LNCAP (cell line): ENCODE measurements around the gene GFPT2.

Experiments
- TF ChIP-seq, protein P1 (sequence below): fragments of 450-650 bp; IDR thresholded peaks from 2 replicates; pipeline ENCODE4 v1.5.1; 2017; ENCODE audit warnings: mild to moderate bottlenecking

GFPT2 gene

DNA sequence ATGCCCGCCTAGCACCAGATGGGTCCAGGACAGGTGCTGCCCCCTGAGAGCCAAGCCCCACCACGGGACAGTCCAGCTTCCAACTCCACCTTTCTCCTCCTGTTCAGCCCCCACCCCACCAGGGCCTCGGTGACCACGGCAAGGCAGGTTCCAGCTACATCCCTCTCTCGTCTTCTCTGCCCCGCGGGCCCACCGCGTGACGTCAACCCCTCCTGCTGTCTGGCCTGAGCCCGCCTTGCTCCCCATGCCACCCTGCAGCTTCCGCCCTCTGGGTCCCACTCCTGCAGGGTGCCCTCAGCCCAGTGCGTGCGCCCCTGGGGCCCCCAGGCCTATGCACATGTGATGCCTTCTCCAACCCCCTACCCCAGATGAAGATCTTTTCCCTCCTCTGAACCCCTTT lies 6.8 kb downstream of the GFPT2 start:
- TF ChIP-seq, protein P1, sequence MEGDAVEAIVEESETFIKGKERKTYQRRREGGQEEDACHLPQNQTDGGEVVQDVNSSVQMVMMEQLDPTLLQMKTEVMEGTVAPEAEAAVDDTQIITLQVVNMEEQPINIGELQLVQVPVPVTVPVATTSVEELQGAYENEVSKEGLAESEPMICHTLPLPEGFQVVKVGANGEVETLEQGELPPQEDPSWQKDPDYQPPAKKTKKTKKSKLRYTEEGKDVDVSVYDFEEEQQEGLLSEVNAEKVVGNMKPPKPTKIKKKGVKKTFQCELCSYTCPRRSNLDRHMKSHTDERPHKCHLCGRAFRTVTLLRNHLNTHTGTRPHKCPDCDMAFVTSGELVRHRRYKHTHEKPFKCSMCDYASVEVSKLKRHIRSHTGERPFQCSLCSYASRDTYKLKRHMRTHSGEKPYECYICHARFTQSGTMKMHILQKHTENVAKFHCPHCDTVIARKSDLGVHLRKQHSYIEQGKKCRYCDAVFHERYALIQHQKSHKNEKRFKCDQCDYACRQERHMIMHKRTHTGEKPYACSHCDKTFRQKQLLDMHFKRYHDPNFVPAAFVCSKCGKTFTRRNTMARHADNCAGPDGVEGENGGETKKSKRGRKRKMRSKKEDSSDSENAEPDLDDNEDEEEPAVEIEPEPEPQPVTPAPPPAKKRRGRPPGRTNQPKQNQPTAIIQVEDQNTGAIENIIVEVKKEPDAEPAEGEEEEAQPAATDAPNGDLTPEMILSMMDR, result no peak

DNA sequence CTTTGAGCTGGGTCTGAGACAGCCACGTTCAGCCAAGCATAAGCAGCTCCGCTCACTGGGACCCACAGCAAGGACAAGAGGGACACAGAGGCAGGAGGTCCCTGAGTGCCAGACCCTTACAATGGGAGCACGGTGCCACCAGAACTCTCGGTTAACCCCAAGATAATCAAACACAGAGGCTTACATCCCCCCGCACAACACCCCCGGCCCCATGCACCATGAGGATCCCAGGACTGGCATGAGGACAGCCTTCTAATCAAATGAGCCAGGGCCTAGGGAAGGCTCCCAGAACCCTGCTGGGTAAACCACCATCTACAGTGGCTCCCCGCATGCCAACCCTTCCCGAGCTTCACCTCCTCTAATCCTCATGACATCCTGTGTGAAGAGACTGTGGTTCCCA lies 7.4 kb downstream of the GFPT2 start:
- TF ChIP-seq, protein P1, result no peak

DNA sequence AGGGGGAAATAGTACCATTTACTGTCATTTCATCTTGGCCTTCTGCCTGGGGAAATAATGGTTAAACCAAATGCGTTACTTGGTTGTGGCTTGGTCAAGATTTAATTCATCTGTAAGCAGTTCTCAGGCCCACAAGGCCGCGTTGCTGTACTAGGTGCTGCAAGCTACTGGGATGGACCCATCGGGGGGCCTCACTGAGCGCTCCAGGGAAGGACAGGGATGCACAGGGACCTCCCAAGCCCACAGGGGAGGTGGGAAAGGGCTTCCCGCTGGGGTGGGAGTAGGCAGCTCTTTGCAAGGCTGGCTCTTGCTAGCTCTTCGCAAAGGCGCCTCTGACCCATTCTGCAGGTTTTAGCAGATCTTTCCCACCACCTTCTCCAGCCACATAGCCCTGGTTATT lies 8.0 kb downstream of the GFPT2 start:
- TF ChIP-seq, protein P1, result no peak

DNA sequence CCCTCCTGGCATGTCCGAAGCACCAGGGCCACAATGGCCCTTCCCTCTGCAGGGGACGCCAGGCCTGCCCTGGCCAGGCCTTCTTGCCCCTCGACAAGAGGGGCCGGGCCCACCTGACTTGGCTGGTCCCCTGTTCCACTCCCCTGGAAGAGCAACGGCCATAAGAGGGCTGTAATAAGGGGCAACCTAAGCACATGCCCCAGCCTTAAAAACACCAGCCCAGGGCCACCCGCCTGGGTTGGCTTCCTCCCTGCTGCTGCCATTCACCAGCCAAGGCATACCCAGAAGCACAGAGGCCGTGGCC lies 8.5 kb downstream of the GFPT2 start:
- TF ChIP-seq, protein P1, result no peak

DNA sequence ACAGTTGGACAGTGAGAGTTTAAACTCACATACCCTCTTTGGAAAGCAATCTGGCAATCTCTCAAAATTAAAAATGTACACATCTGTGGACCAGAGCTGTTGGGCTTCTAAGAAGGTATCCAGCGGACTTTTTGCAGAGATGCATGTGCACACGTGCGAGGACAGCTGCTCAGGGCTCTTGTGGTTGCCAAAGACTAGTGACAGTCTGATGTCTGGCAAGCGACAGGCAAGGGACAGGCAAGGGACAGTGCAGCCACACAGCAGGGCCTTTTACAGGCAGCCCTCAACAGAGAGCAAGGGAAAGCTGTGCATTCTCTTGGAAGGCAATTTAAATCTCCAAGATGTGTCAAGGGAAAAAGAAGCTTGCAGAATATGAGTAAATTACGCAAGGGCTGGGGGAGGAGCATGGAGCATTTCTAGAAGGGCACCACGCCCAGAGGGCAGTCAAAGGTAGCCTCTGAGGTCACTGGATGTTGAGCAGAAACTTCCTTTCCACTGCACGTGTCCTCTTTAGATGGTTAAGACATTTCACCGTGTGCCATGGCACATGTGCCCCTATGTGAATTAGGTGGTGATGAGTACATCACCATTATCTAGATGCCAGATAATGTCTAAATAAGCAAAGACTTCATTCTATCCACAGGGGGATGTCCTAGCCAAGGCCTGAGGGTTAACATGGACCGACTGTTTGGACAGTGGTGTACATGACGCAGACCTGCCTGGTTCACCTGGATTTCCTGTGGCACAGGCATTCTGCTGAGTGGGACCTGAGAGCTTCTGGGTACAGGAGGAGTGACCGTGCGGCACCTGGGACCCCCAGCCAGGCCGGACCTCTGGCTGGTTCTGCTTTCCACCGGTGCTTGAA lies 9.1 kb downstream of the GFPT2 start:
- TF ChIP-seq, protein P1, result no peak

DNA sequence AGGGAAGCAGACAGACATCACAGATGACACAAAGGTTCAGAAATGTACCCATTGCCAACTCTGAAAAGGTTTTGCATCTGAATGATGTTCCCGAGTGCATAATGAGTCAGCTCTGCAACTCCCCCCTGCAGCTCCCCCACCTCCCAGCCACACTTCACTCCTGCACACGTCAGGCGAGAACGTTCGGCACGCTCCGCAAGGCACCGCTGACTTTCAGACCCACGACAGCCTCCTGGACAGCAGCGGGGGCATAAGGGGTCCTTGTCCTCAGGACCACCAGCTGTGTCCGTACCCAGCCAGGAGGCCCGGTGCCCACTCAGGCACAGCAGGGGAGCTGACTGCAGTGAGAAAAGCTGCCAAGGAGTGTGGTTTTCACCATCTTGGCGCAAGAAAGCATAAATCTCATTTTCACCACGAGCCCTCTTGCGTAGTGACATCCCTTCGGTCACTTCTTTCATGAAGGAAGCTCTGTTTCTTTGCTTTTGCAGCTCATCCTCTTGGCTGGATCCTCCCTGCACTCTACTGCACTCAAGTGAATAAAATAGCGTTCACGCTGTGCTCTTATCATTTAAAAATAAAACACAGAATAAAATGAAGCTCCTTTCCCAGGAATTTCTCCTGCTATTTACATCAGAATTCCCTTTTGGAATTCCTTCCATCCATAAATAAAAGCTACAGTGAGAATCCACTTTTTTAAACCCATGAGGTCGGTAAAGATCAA lies 9.9 kb downstream of the GFPT2 start:
- TF ChIP-seq, protein P1, result no peak

DNA sequence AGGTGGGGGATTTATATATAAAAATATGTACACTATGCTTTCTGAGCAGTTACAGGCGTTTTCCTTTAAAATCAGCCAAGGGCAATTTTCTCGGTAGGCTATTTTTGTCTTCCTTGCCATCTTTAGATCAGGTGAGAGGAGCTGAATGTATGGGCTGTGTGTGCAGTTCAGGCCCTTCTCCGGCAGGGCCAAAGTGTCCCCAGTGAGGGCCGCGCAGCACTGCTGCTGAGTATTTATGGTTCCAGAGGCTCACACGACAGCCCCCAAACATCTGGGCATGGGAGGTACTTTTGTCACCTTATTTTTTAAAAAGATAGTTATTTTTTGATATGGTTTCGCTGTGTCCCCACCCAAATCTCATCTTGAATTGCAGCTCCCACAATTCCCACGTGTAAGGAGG lies 11.5 kb downstream of the GFPT2 start:
- TF ChIP-seq, protein P1, result no peak
